K562 (cell line): ENCODE measurements around the gene CCT5. TPM values are rescaled to one million over a fixed set of nuclear protein-coding genes. Genes with fewer than 3 reads are reported as not detected.

Experiments
- ARID1B ChIP-seq: fragments of 450-650 bp; IDR thresholded peaks from 2 replicates; pipeline ENCODE4 v1.6.1; 2016; ENCODE audit warnings: antibody characterized with exemption, mild to moderate bottlenecking, inconsistent platforms
- BRD9 ChIP-seq: fragments of 450-650 bp; IDR thresholded peaks from 2 replicates; pipeline ENCODE4 v1.6.1; 2018; ENCODE audit warnings: low read depth; ENCODE audit not compliant: partially characterized antibody
- CHCHD3 ChIP-seq: fragments of 250-450 bp; sonication (Bioruptor Pico); IDR thresholded peaks from 2 replicates; pipeline ENCODE4 v2.1.2; 2022; ENCODE audit warnings: mild to moderate bottlenecking
- FOS ChIP-seq: IDR thresholded peaks from 3 replicates; pipeline ENCODE4 v1.6.1; 2011; ENCODE audit not compliant: insufficient read length; ENCODE audit errors: extremely low read depth
- GATA2 ChIP-seq: sonication (generic); formaldehyde crosslinking; IDR thresholded peaks from 2 replicates; pipeline ENCODE4 v1.4.0; 2020; ENCODE audit warnings: mild to moderate bottlenecking, missing genetic modification reagents
- HDAC2 ChIP-seq: fragments of 450-650 bp; IDR thresholded peaks from 2 replicates; pipeline ENCODE4 v1.6.1; 2016; ENCODE audit warnings: mild to moderate bottlenecking
- KDM1A ChIP-seq, 2 experiments: fragments of 450-650 bp; IDR thresholded peaks; 2 replicates each; pipeline ENCODE4 v1.6.1; 2016; ENCODE audit warnings: mild to moderate bottlenecking in 2 of 2
- NRF1 ChIP-seq, 2 experiments: fragments of 450-650 bp; IDR thresholded peaks in 1 of 2; conservative IDR thresholded peaks in 1 of 2; 2 replicates each; pipeline ENCODE4 v1.6.1; 2014; ENCODE audit warnings: mild to moderate bottlenecking in 2 of 2
- PCBP1 ChIP-seq: fragments of 200-400 bp; formaldehyde crosslinking; IDR thresholded peaks from 2 replicates; pipeline ENCODE4 v1.6.1; 2018; ENCODE audit warnings: mild to moderate bottlenecking, low read depth, low read length; ENCODE audit not compliant: poor library complexity, severe bottlenecking
- PHB ChIP-seq: fragments of 250-450 bp; sonication (Bioruptor Pico); IDR thresholded peaks from 2 replicates; pipeline ENCODE4 v1.5.0; 2021
- PRMT5 ChIP-seq: sonication (generic); formaldehyde crosslinking; IDR thresholded peaks from 2 replicates; pipeline ENCODE4 v1.5.0; 2020; ENCODE audit warnings: missing genetic modification reagents
- PYGO2 ChIP-seq: fragments of 450-650 bp; IDR thresholded peaks from 2 replicates; pipeline ENCODE4 v1.6.1; 2016; ENCODE audit warnings: mild to moderate bottlenecking, missing genetic modification characterization, moderate library complexity, missing compliant biosample characterization
- RB1 ChIP-seq: fragments of 450-650 bp; IDR thresholded peaks from 2 replicates; pipeline ENCODE4 v1.6.1; 2017; ENCODE audit warnings: low read depth, mild to moderate bottlenecking
- SIX5 ChIP-seq, 2 experiments: IDR thresholded peaks; 2 replicates each; pipeline ENCODE4 v1.6.1; 2011; ENCODE audit warnings: low read length in 2 of 2, borderline replicate concordance in 1 of 2, low read depth in 1 of 2, mild to moderate bottlenecking in 1 of 2, moderate library complexity in 1 of 2; ENCODE audit not compliant: insufficient read depth in 1 of 2
- TGIF2 ChIP-seq: sonication (generic); formaldehyde crosslinking; IDR thresholded peaks from 2 replicates; pipeline ENCODE4 v1.8.1; 2022; ENCODE audit warnings: mild to moderate bottlenecking, missing genetic modification reagents, moderate library complexity
- U2AF2 ChIP-seq: fragments of 200-400 bp; formaldehyde crosslinking; optimal IDR thresholded peaks from 2 replicates; pipeline ENCODE3; 2017; ENCODE audit warnings: low read depth, mild to moderate bottlenecking, low read length
- ZNF174 ChIP-seq: fragments of 250-450 bp; sonication (Bioruptor Pico); IDR thresholded peaks from 2 replicates; pipeline ENCODE4 v1.4.0; 2020; ENCODE audit warnings: mild to moderate bottlenecking
- ZNF253 ChIP-seq: fragments of 250-450 bp; sonication (Bioruptor Pico); conservative IDR thresholded peaks from 2 replicates; pipeline ENCODE4 v1.6.1; 2021; ENCODE audit warnings: mild to moderate bottlenecking
- ZNF75A ChIP-seq: fragments of 450-650 bp; formaldehyde crosslinking; IDR thresholded peaks from 2 replicates; pipeline ENCODE4 v1.4.0; 2020; ENCODE audit warnings: mild to moderate bottlenecking
- polyA plus RNA-seq, 8 experiments: library from polyadenylated mRNA; depleted of rRNA in 4 of 8; stranded (reverse) in 5 of 8; unstranded in 3 of 8; fragments of >200 nt; fragmentation: Nextera tagmentation in 2 of 8; fragmentation: Illumina TruSeq in 1 of 8; extraction: Ambion mirVana in 2 of 8; extraction: Trizol in 1 of 8; gene quantifications; 2 replicates each; pipeline versions ENCODE4 v1.2.1 to v1.2.3, GENCODE V29; 2011 to 2014; ENCODE audit warnings: inconsistent platforms in 1 of 8, missing spikeins in 1 of 8
- total RNA-seq, 7 experiments: library from RNA; depleted of rRNA in 6 of 7; stranded (reverse); fragments of >200 nt in 6 of 7; fragmentation: Illumina TruSeq in 2 of 7; extraction: Trizol in 2 of 7; gene quantifications; 2 replicates each; pipeline versions ENCODE4 v1.2.1 to v1.2.3, GENCODE V29; 2011 to 2021; ENCODE audit warnings: low replicate concordance in 1 of 7
- TF ChIP-seq, protein P1 (sequence below): fragments of 450-650 bp; IDR thresholded peaks from 2 replicates; pipeline ENCODE4 v1.6.1; 2016; ENCODE audit warnings: antibody characterized with exemption
- TF ChIP-seq, protein P2 (sequence below): sonication (generic); formaldehyde crosslinking; IDR thresholded peaks from 2 replicates; pipeline ENCODE4 v1.8.0; 2023; ENCODE audit warnings: missing genetic modification reagents, mild to moderate bottlenecking, borderline replicate concordance

The CCT5 gene
- total and polyA plus RNA-seq, 9 of the 15 experiments (the other 6 are each of a cell fraction or from before 2014, with no cell fraction given) = 782 to 1,606 (median 1,153) TPM

DNA sequence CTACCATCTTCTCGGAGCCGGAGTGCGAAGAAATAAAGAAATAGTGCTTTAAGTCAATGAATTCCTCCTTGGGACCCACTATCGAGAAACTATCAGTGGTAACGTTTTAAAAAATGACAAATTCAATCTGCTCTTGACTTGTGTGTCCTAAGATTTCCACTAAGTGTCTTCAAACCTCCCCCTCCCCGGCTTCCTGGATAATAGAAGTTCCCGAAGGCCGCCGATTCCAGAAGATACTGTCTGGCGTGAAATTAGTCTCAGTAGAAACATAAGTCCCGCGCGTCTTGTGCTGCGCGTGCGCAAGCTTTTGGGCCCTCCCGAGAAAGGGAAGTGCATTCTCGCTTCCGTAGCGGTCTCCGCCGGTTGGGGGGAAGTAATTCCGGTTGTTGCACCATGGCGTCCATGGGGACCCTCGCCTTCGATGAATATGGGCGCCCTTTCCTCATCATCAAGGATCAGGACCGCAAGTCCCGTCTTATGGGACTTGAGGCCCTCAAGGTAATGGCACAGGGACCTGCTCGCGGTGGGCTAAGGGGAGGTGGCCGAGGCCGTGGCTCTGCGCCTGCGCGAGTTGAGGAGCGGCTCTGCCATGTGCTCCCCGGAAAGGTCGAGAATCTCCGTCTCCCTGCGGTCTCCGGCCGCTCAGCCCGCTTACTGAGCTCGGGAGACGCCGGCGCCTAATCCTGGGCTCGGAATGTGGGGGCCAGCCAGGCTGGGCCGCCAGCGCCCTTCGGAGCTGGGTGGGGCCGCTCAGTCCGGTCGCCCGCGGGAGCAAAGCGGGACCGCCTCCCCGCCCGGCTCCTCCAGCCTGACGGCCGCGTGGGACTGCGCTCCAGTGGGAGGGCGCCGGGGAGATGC is at the start of gene CCT5 (continued):
- TF ChIP-seq ZNF174 = no peak
- peak; percentile 91 for TF ChIP-seq GATA2
- no peak for TF ChIP-seq FOS
- TF ChIP-seq SIX5 (IDR thresholded peaks at IDR 0.05; ENCODE audit: borderline replicate concordance in 1 of 2, insufficient read depth in 1 of 2, low read depth in 1 of 2, low read length in 2 of 2) = peak; percentile 45 to 57; a peak in 3 of 4 replicates
- TF ChIP-seq RB1 = peak; percentile 62
- no peak for TF ChIP-seq ZNF253 (CRISPR knock-in tag)
- 0 out of 2 replicates have a peak, but pooled peaks have one; percentile 5 for TF ChIP-seq ARID1B
- TF ChIP-seq PHB (CRISPR knock-in tag) = no peak
- TF ChIP-seq NRF1 (conservative IDR thresholded peaks at IDR 0.05 in 1 of 2, IDR thresholded peaks at IDR 0.05 in 1 of 2) = peak; percentile 99
- TF ChIP-seq, protein P1, sequence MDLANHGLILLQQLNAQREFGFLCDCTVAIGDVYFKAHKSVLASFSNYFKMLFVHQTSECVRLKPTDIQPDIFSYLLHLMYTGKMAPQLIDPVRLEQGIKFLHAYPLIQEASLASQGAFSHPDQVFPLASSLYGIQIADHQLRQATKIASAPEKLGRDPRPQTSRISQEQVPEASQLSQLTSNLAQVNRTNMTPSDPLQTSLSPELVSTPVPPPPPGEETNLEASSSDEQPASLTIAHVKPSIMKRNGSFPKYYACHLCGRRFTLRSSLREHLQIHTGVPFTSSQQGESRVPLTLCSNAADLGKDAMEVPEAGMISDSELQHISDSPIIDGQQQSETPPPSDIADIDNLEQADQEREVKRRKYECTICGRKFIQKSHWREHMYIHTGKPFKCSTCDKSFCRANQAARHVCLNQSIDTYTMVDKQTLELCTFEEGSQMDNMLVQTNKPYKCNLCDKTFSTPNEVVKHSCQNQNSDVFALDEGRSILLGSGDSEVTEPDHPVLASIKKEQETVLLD = peak; percentile 98
- TF ChIP-seq CHCHD3 (CRISPR knock-in tag) = 0 out of 2 replicates have a peak, but pooled peaks have one; percentile 44
- no peak for TF ChIP-seq KDM1A (IDR thresholded peaks at IDR 0.05)
- no peak for TF ChIP-seq U2AF2
- TF ChIP-seq ZNF75A (CRISPR knock-in tag) = no peak
- peak; percentile 69; the same call in 1 of the 2 replicates for TF ChIP-seq HDAC2
- TF ChIP-seq, protein P2, sequence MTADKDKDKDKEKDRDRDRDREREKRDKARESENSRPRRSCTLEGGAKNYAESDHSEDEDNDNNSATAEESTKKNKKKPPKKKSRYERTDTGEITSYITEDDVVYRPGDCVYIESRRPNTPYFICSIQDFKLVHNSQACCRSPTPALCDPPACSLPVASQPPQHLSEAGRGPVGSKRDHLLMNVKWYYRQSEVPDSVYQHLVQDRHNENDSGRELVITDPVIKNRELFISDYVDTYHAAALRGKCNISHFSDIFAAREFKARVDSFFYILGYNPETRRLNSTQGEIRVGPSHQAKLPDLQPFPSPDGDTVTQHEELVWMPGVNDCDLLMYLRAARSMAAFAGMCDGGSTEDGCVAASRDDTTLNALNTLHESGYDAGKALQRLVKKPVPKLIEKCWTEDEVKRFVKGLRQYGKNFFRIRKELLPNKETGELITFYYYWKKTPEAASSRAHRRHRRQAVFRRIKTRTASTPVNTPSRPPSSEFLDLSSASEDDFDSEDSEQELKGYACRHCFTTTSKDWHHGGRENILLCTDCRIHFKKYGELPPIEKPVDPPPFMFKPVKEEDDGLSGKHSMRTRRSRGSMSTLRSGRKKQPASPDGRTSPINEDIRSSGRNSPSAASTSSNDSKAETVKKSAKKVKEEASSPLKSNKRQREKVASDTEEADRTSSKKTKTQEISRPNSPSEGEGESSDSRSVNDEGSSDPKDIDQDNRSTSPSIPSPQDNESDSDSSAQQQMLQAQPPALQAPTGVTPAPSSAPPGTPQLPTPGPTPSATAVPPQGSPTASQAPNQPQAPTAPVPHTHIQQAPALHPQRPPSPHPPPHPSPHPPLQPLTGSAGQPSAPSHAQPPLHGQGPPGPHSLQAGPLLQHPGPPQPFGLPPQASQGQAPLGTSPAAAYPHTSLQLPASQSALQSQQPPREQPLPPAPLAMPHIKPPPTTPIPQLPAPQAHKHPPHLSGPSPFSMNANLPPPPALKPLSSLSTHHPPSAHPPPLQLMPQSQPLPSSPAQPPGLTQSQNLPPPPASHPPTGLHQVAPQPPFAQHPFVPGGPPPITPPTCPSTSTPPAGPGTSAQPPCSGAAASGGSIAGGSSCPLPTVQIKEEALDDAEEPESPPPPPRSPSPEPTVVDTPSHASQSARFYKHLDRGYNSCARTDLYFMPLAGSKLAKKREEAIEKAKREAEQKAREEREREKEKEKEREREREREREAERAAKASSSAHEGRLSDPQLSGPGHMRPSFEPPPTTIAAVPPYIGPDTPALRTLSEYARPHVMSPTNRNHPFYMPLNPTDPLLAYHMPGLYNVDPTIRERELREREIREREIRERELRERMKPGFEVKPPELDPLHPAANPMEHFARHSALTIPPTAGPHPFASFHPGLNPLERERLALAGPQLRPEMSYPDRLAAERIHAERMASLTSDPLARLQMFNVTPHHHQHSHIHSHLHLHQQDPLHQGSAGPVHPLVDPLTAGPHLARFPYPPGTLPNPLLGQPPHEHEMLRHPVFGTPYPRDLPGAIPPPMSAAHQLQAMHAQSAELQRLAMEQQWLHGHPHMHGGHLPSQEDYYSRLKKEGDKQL (CRISPR knock-in tag) = no peak
- no peak for TF ChIP-seq PRMT5
- TF ChIP-seq BRD9 = no peak
- TF ChIP-seq PCBP1 = peak; percentile 60
- TF ChIP-seq PYGO2 (tag) = no peak
- no peak for TF ChIP-seq TGIF2 (CRISPR knock-in tag)
